Iris pigment epithelial cell (primary cell): ENCODE results near the gene CALML5.
A peak's percentile ranks its signal among the peaks of the same experiment; 100 is the strongest.

Experiments used
- DNase-seq: peaks from one replicate; pipeline ENCODE4 v3.0.0-alpha.2; 2011; ENCODE audit warnings: low read depth

Gene CALML5

GRCh38 chr10:5533098-5533731, 33.8 kb upstream of the CALML5 start:
- DNase-seq = no peak

- DNase-seq = no peak
Observed at GRCh38 chr10:5532618-5533097, 33.3 kb upstream of the CALML5 start.

- DNase-seq = no peak
Observed at GRCh38 chr10:5532307-5532605, 32.9 kb upstream of the CALML5 start.

GRCh38 chr10:5531558-5532306, 32.4 kb upstream of the CALML5 start:
- no peak for DNase-seq

GRCh38 chr10:5530846-5531557, 31.6 kb upstream of the CALML5 start:
- no peak for DNase-seq

GRCh38 chr10:5530412-5530806, 31.0 kb upstream of the CALML5 start:
- no peak for DNase-seq

- DNase-seq = no peak
Observed at GRCh38 chr10:5529702-5530411, 30.5 kb upstream of the CALML5 start.

- no peak for DNase-seq
Observed at GRCh38 chr10:5528989-5529701, 29.8 kb upstream of the CALML5 start.

GRCh38 chr10:5527332-5528200, 28.2 kb upstream of the CALML5 start:
- DNase-seq = no peak

GRCh38 chr10:5526691-5527331, 27.4 kb upstream of the CALML5 start:
- no peak for DNase-seq

GRCh38 chr10:5525561-5526341, 26.4 kb upstream of the CALML5 start:
- peak; percentile 18 for DNase-seq

- DNase-seq = no peak
Observed at GRCh38 chr10:5524641-5525560, 25.5 kb upstream of the CALML5 start, which contains the start of gene CALML3. CALML3 (plus strand) TSS chr10:5524961; CDS start chr10:5525086, 125 bp downstream.

- no peak for DNase-seq
Observed at GRCh38 chr10:5523796-5524574, 24.6 kb upstream of the CALML5 start.

GRCh38 chr10:5522913-5523560, 23.7 kb upstream of the CALML5 start:
- no peak for DNase-seq

GRCh38 chr10:5519054-5519453, 19.7 kb upstream of the CALML5 start:
- DNase-seq = no peak

GRCh38 chr10:5518143-5518542, 18.8 kb upstream of the CALML5 start:
- DNase-seq = no peak

- DNase-seq = no peak
Observed at GRCh38 chr10:5517546-5517945, 18.2 kb upstream of the CALML5 start.
